CD14-positive monocyte (primary cell): Measurements from ENCODE around the gene WDPCP. TPM values are rescaled to one million over a fixed set of nuclear protein-coding genes. Genes with fewer than 3 reads are reported as not detected.

Experiments used
- DNase-seq, 3 donors: peaks; one replicate each; pipeline ENCODE4 v3.0.0-alpha.2; 2011 to 2022
- H2AFZ ChIP-seq: 2 replicates; pipeline ENCODE4 v1.6.0; 2012; ENCODE audit warnings: mild to moderate bottlenecking, low read depth, low read length, inconsistent platforms; ENCODE audit not compliant: insufficient read depth, poor library complexity, severe bottlenecking
- H3K27ac ChIP-seq, 2 donors: 1 replicate in 1 of 2; 2 replicates in 1 of 2; pipeline ENCODE4 v1.5.1; 2012 to 2013; ENCODE audit warnings: low read length in 2 of 2, control low read depth in 1 of 2, inconsistent platforms in 1 of 2, low read depth in 1 of 2, mild to moderate bottlenecking in 1 of 2
- H3K27me3 ChIP-seq, 2 donors: one replicate each; pipeline versions ENCODE4 v1.6.0 to v1.6.1; 2011 to 2013; ENCODE audit warnings: low read length in 2 of 2; ENCODE audit not compliant: control insufficient read depth in 2 of 2, insufficient read depth in 2 of 2
- H3K36me3 ChIP-seq, 2 donors: replicated peaks in 1 of 2; 1 replicate in 1 of 2; 2 replicates in 1 of 2; pipeline versions ENCODE4 v1.5.1 to v1.6.1; 2012 to 2013; ENCODE audit warnings: low read length in 2 of 2, control low read depth in 1 of 2, inconsistent platforms in 1 of 2, mild to moderate bottlenecking in 1 of 2; ENCODE audit not compliant: insufficient read depth in 2 of 2, control insufficient read depth in 1 of 2
- H3K4me1 ChIP-seq, 2 donors: 1 replicate in 1 of 2; 2 replicates in 1 of 2; pipeline versions ENCODE4 v1.5.1 to v1.6.1; 2012 to 2013; ENCODE audit warnings: low read length in 2 of 2, control low read depth in 1 of 2, inconsistent platforms in 1 of 2, mild to moderate bottlenecking in 1 of 2, moderate library complexity in 1 of 2; ENCODE audit not compliant: insufficient read depth in 2 of 2, control insufficient read depth in 1 of 2
- H3K4me2 ChIP-seq: replicated peaks from 2 replicates; pipeline ENCODE3; 2012; ENCODE audit warnings: low read length, moderate library complexity, mild to moderate bottlenecking; ENCODE audit not compliant: poor library complexity, severe bottlenecking; ENCODE audit errors: extremely low read depth
- H3K4me3 ChIP-seq, 3 experiments: fragments of 200-600 bp in 1 of 3; sonication (generic) in 1 of 3; replicated peaks in 1 of 3; 1 replicate in 2 of 3; 2 replicates in 1 of 3; pipeline ENCODE4 v1.5.1; 2011 to 2013; ENCODE audit warnings: low read length in 3 of 3, mild to moderate bottlenecking in 3 of 3, control low read depth in 2 of 3, low read depth in 2 of 3, inconsistent platforms in 1 of 3, moderate library complexity in 1 of 3
- H3K79me2 ChIP-seq: 2 replicates; pipeline ENCODE4 v1.6.0; 2012; ENCODE audit warnings: mild to moderate bottlenecking, control low read depth, inconsistent platforms, low read length, moderate library complexity; ENCODE audit not compliant: insufficient read depth
- H3K9ac ChIP-seq: 2 replicates; pipeline ENCODE4 v1.6.0; 2017; ENCODE audit warnings: low read length, mild to moderate bottlenecking; ENCODE audit not compliant: insufficient read depth, poor library complexity, severe bottlenecking
- H3K9me3 ChIP-seq, 2 donors: replicated peaks in 1 of 2; 1 replicate in 1 of 2; 2 replicates in 1 of 2; pipeline versions ENCODE4 v1.5.1 to v1.6.1; 2012 to 2013; ENCODE audit warnings: low read length in 2 of 2, control low read depth in 1 of 2; ENCODE audit not compliant: control insufficient read depth in 1 of 2, insufficient read depth in 1 of 2
- H4K20me1 ChIP-seq: 2 replicates; pipeline ENCODE4 v1.6.0; 2012; ENCODE audit warnings: mild to moderate bottlenecking, low read length, control low read depth, moderate library complexity; ENCODE audit not compliant: insufficient read depth
- H3K27ac Mint-ChIP-seq, 7 donors: one replicate each; pipeline ENCODE4 v1.8.0; 2020; ENCODE audit warnings: mild to moderate bottlenecking in 7 of 7, mixed read lengths in 7 of 7, moderate library complexity in 6 of 7, inconsistent platforms in 2 of 7
- H3K27me3 Mint-ChIP-seq, 3 donors: one replicate each; pipeline ENCODE4 v1.8.0; 2021 to 2022; ENCODE audit warnings: low read depth in 3 of 3, mild to moderate bottlenecking in 3 of 3, mixed read lengths in 3 of 3, moderate library complexity in 3 of 3, inconsistent platforms in 1 of 3
- H3K36me3 Mint-ChIP-seq, 2 donors: one replicate each; pipeline ENCODE4 v1.8.0; 2020; ENCODE audit warnings: mixed read lengths in 2 of 2, inconsistent platforms in 1 of 2, mild to moderate bottlenecking in 1 of 2
- H3K4me1 Mint-ChIP-seq: one replicate; pipeline ENCODE4 v1.8.0; 2020; ENCODE audit warnings: mild to moderate bottlenecking, mixed read lengths
- H3K4me3 Mint-ChIP-seq, 2 donors: one replicate each; pipeline ENCODE4 v1.8.0; 2020; ENCODE audit warnings: mild to moderate bottlenecking in 2 of 2, mixed read lengths in 2 of 2, moderate library complexity in 1 of 2
- H3K9me3 Mint-ChIP-seq, 7 donors: one replicate each; pipeline ENCODE4 v1.8.0; 2020 to 2022; ENCODE audit warnings: mixed read lengths in 7 of 7, mild to moderate bottlenecking in 6 of 7, moderate library complexity in 6 of 7, inconsistent platforms in 2 of 7
- WGBS: methylation state at CpG from one replicate; pipeline ENCODE4 v1.1.5; 2013; ENCODE audit warnings: missing lambda C conversion rate; ENCODE audit not compliant: insufficient coverage; 5-methylcytosine and 5-hydroxymethylcytosine counted together
- intact Hi-C, 2 donors: fragments of 100-400 bp; cut with micrococcal nuclease; formaldehyde crosslinking; loops; one replicate each; pipeline versions ENCODE4 v1.15.0 to v1.15.1; 2023
- polyA plus RNA-seq, 3 donors: library from polyadenylated mRNA; depleted of rRNA in 1 of 3; unstranded in 2 of 3; stranded (reverse) in 1 of 3; fragments of 300-500 nt in 2 of 3; fragments of >200 nt in 1 of 3; fragmentation: Illumina TruSeq in 2 of 3; gene quantifications; 1 replicate in 2 of 3; 2 replicates in 1 of 3; pipeline ENCODE4 v1.2.3, GENCODE V29; 2012 to 2021
- TF ChIP-seq, protein P1 (sequence below): fragments of 200-600 bp; IDR thresholded peaks from one replicate; pipeline ENCODE4 v1.8.0; 2022; ENCODE audit warnings: antibody characterized with exemption, mild to moderate bottlenecking

The WDPCP gene
- polyA plus RNA-seq, 3 donors: 3.3 to 5.2 (median 3.7) TPM

DNA sequence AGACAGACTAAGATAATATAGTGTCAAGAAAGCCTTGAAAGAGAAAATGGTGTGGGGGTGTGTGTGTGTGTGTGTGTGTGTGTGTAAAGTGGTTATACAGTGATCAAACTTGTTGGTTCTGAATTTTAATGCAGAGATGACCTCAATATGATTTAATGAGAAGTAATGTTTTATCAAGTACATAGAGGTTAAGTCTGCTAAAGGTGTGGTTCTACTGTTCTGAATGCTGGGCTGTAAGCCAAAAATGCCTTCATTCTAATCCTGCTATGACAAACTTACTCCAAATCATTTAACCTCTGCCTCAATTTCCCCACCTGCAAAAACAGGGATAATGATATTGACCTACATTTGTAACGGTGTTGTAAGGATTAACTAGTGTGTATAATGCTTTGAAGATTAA lies 87.9 kb downstream of the WDPCP start:
- H3K27ac Mint-ChIP-seq: no peak overlapping the region
- Histone ChIP-seq H3K79me2 (no peaks in the 10 kb centered on the region), H4K20me1 (no peaks in the 10 kb centered on the region), H3K27me3 (no peaks in the 10 kb centered on the region), H3K4me3 (no peak overlapping the region), H3K4me2 (no peak overlapping the region), H3K9me3 (no peaks in the 10 kb centered on the region), H2AFZ (no peak overlapping the region), H3K4me1 (no peaks in the 10 kb centered on the region), H3K36me3 (no peaks in the 10 kb centered on the region), H3K27ac (no peak overlapping the region), H3K9ac (no peak overlapping the region)
- no peak overlapping the region for H3K4me3 Mint-ChIP-seq
- no peak for DNase-seq
- WGBS: no CpG with 5 or more reads among the region's 1 CpG
- peaks cover 0 to 3% (median 0%) of the 10 kb centered on the region in 7 donors for H3K9me3 Mint-ChIP-seq
- intact Hi-C loops: no loop called here
- H3K36me3 Mint-ChIP-seq: no peaks in the 10 kb centered on the region
- TF ChIP-seq, protein P1, sequence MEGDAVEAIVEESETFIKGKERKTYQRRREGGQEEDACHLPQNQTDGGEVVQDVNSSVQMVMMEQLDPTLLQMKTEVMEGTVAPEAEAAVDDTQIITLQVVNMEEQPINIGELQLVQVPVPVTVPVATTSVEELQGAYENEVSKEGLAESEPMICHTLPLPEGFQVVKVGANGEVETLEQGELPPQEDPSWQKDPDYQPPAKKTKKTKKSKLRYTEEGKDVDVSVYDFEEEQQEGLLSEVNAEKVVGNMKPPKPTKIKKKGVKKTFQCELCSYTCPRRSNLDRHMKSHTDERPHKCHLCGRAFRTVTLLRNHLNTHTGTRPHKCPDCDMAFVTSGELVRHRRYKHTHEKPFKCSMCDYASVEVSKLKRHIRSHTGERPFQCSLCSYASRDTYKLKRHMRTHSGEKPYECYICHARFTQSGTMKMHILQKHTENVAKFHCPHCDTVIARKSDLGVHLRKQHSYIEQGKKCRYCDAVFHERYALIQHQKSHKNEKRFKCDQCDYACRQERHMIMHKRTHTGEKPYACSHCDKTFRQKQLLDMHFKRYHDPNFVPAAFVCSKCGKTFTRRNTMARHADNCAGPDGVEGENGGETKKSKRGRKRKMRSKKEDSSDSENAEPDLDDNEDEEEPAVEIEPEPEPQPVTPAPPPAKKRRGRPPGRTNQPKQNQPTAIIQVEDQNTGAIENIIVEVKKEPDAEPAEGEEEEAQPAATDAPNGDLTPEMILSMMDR: no peak
- H3K27me3 Mint-ChIP-seq: peaks cover 0 to 2% (median 0%) of the 10 kb centered on the region in 3 donors
- H3K4me1 Mint-ChIP-seq: peaks cover 4% of the 10 kb centered on the region

DNA sequence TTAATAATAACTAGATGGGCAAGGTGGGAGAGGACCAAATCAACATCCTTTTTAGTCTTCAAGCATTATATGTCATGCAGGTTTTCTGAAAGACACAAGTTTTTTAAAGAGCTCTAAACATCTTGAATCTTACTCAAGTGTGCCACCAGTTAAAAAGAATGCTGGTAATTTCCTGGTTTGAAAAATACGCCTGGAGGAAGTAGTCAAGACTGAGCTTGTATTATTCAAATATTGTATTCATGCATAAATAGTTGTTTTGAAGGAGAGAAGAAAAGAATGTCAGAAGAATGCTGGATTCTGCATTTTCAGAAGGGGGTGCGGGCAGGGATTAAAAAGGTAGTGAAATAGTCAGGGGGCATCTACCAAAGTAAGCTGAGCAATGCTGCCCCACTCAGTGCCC lies 90.7 kb downstream of the WDPCP start:
- peaks cover 4% of the 10 kb centered on the region for H3K4me1 Mint-ChIP-seq
- peaks cover 0 to 4% (median 0%) of the 10 kb centered on the region in 7 donors for H3K9me3 Mint-ChIP-seq
- no peak for DNase-seq
- no CpG with 5 or more reads among the region's 2 CpGs for WGBS
- Histone ChIP-seq H3K4me2 (no peak overlapping the region), H3K27me3 (no peaks in the 10 kb centered on the region), H3K27ac (no peak overlapping the region), H4K20me1 (no peaks in the 10 kb centered on the region), H3K4me1 (no peaks in the 10 kb centered on the region), H3K36me3 (no peaks in the 10 kb centered on the region), H3K9ac (no peak overlapping the region), H3K4me3 (no peak overlapping the region), H3K9me3 (no peaks in the 10 kb centered on the region), H3K79me2 (no peaks in the 10 kb centered on the region), H2AFZ (no peak overlapping the region)
- H3K4me3 Mint-ChIP-seq: no peak overlapping the region
- TF ChIP-seq, protein P1: no peak
- peaks cover 2 to 3% of the 10 kb centered on the region in 2 donors for H3K36me3 Mint-ChIP-seq
- no peak overlapping the region for H3K27ac Mint-ChIP-seq
- peaks cover 0 to 4% (median 0%) of the 10 kb centered on the region in 3 donors for H3K27me3 Mint-ChIP-seq
- intact Hi-C loops: no loop called here
